ENCODE data around the gene FBL. TPM values are rescaled to one million over a fixed set of nuclear protein-coding genes. Genes with fewer than 3 reads are reported as not detected.
A peak's percentile ranks its signal among the peaks of the same experiment; 100 is the strongest.

The FBL gene
- total and polyA plus RNA-seq, 2 of the 8 experiments (the other 6 are each of a cell fraction or from before 2014, with no cell fraction given), result 790 to 1,361 TPM

DNA sequence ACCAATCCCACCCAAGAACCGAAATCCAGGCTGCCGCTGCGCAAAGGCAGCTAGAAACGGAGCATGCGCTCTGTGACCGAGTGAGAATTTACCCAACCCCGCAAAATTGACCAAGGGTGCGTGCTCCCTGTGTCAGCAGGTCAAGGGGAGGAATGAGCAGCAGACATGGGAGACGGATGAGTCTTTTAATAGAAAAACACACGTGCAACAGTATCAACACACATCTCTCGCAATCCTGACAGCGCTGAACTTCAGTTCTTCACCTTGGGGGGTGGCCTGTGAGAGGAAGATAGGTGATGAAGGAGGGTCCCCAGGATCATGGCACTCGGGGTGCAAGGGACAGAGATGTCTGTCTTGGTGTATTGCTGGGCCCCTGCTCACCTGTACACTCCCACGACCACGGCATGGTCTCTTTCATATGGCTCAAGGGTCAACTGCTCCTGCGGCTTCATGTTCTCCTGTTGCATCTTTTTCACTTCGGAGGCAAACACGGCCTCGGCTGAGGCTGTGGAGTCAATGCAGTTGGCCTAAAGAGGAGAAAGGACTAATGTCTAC lies 11.8 kb downstream of the FBL start:
- 0 out of 2 replicates have a peak overlapping the region, but pooled peaks have one; percentile 48 for H3K18ac ChIP-seq (ENCODE audit: extremely low read depth, low read length)
- H3K27ac ChIP-seq (ENCODE audit: low read depth, low read length), result no peak overlapping the region
- FAIRE-seq (peak; percentile 78), DNase-seq (ENCODE audit: low read depth in 1 of 2, low spot score in 2 of 2) (no peak)
- H2BK15ac ChIP-seq (ENCODE audit: low read length), result no peak overlapping the region
- no peak overlapping the region; the same call in 1 of the 2 replicates for H4K8ac ChIP-seq (ENCODE audit: extremely low read depth, insufficient read depth, low read length)
- H2AK5ac ChIP-seq (ENCODE audit: low read depth, low read length), result no peak overlapping the region
- H2BK120ac ChIP-seq (replicated peaks; ENCODE audit: low read depth, low read length), result no peak overlapping the region
- no peak overlapping the region for H3K56ac ChIP-seq (replicated peaks; ENCODE audit: insufficient read length, low read depth, low read length)
- H2BK12ac ChIP-seq (ENCODE audit: low read depth, low read length), result 0 out of 2 replicates have a peak overlapping the region, but pooled peaks have one; percentile 17
- 49% methylated on average over 19 of the region's 19 CpGs; no CpG with 5 or more reads in 1 of the 2 experiments for WGBS, 2 experiments (ENCODE audit: extremely low coverage in 1 of 2, insufficient coverage in 1 of 2, insufficient read length in 1 of 2, insufficient replicate concordance in 2 of 2, low coverage in 1 of 2, low lambda C conversion rate in 2 of 2, missing lambda C conversion rate in 1 of 2)
- 0 out of 2 replicates have a peak overlapping the region, but pooled peaks have one; percentile 25 for H2AFZ ChIP-seq (ENCODE audit: low read length)
- H4K91ac ChIP-seq (replicated peaks; ENCODE audit: insufficient read length, low read length), result no peak overlapping the region
- no peak overlapping the region for H3K4ac ChIP-seq (replicated peaks; ENCODE audit: insufficient read length, low read depth, low read length)
- no peaks in the 10 kb centered on the region for H3K9me3 ChIP-seq (ENCODE audit: insufficient read depth in 2 of 2, low read depth in 1 of 2, low read length in 1 of 2)
- H3K79me2 ChIP-seq (ENCODE audit: control insufficient read depth in 1 of 2, insufficient read depth in 2 of 2, low read length in 2 of 2), result peaks cover 4 to 26% of the 10 kb centered on the region in 2 experiments
- peaks cover 9 to 15% of the 10 kb centered on the region in 2 experiments for H4K20me1 ChIP-seq (replicated peaks in 1 of 2; ENCODE audit: control insufficient read depth in 1 of 2, insufficient read depth in 2 of 2, low read length in 2 of 2)
- no peak overlapping the region for H3K23ac ChIP-seq (ENCODE audit: insufficient read length)
- ChIA-PET POLR2A (ENCODE audit: partially characterized antibody) (interaction anchor here (0.8 to 2.2 kb wide), 12 partner anchors 10 to 609 kb away, joined by 3 to 31 read pairs (median 3); partner anchors contain the start of genes EID2B and FBL), CTCF (ENCODE audit: partially characterized antibody) (interaction anchor here (0.6 to 2.2 kb wide), 5 partner anchors 9 to 116 kb away, joined by 3 to 21 read pairs (median 4); no protein-coding TSS in a partner anchor)
- H3K4me1 ChIP-seq (replicated peaks in 1 of 4; ENCODE audit: control insufficient read depth in 3 of 4, insufficient read depth in 4 of 4, low read length in 3 of 4), result peaks cover 0 to 10% (median 4%) of the 10 kb centered on the region in 4 experiments; a peak in 5 of 7 replicates
- H2BK5ac ChIP-seq (ENCODE audit: low read depth, low read length), result peak overlapping the region; percentile 10; the same call in 1 of the 2 replicates
- H3K27me3 ChIP-seq (replicated peaks in 1 of 4; ENCODE audit: control insufficient read depth in 3 of 4, extremely low read depth in 1 of 4, insufficient read depth in 3 of 4, low read length in 3 of 4), result no peaks in the 10 kb centered on the region
- H3K4me2 ChIP-seq (ENCODE audit: insufficient read depth in 1 of 2, low read depth in 2 of 2, low read length in 2 of 2), result peak overlapping the region; percentile 21 to 40
- H3K4me3 ChIP-seq (ENCODE audit: extremely low read depth in 1 of 4, insufficient read depth in 2 of 4, low read depth in 3 of 4, low read length in 4 of 4), result peak overlapping the region in 1 of 4 experiments; percentile 83; a peak in 4 of 8 replicates
- H3K36me3 ChIP-seq (ENCODE audit: control insufficient read depth in 2 of 4, insufficient read depth in 4 of 4, low read length in 3 of 4), result peaks cover 46 to 65% (median 61%) of the 10 kb centered on the region in 4 experiments
- H2BK20ac ChIP-seq (ENCODE audit: low read length), result no peak overlapping the region
- no peak overlapping the region for H3K14ac ChIP-seq (ENCODE audit: insufficient read length)
- H4K5ac ChIP-seq (ENCODE audit: insufficient read length, low read depth, low read length), result no peak overlapping the region
- no peak overlapping the region; a peak in 4 of 7 replicates for H3K9ac ChIP-seq (replicated peaks in 1 of 4; ENCODE audit: extremely low read depth in 1 of 4, low read depth in 3 of 4, low read length in 3 of 4)
- peaks cover 10% of the 10 kb centered on the region for H3K79me1 ChIP-seq (ENCODE audit: low read depth, low read length)
- H3K23me2 ChIP-seq (ENCODE audit: low read depth, low read length), result peaks cover 3% of the 10 kb centered on the region; the same call in 1 of the 2 replicates
- TF ChIP-seq, protein P1, sequence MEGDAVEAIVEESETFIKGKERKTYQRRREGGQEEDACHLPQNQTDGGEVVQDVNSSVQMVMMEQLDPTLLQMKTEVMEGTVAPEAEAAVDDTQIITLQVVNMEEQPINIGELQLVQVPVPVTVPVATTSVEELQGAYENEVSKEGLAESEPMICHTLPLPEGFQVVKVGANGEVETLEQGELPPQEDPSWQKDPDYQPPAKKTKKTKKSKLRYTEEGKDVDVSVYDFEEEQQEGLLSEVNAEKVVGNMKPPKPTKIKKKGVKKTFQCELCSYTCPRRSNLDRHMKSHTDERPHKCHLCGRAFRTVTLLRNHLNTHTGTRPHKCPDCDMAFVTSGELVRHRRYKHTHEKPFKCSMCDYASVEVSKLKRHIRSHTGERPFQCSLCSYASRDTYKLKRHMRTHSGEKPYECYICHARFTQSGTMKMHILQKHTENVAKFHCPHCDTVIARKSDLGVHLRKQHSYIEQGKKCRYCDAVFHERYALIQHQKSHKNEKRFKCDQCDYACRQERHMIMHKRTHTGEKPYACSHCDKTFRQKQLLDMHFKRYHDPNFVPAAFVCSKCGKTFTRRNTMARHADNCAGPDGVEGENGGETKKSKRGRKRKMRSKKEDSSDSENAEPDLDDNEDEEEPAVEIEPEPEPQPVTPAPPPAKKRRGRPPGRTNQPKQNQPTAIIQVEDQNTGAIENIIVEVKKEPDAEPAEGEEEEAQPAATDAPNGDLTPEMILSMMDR (IDR thresholded peaks at IDR 0.05; ENCODE audit: control extremely low read depth in 1 of 3, insufficient read depth in 1 of 3, low read depth in 1 of 3, low read length in 3 of 3), result no peak
- no peak for TF ChIP-seq CBX5 (IDR thresholded peaks at IDR 0.05; ENCODE audit: low read depth, low read length)
- TF ChIP-seq SAP30 (IDR thresholded peaks at IDR 0.05; ENCODE audit: insufficient read depth, insufficient replicate concordance, low read length), result no peak
- TF ChIP-seq ZNF274 (IDR thresholded peaks at IDR 0.05; ENCODE audit: borderline replicate concordance, extremely low read depth, low read length), result no peak
- TF ChIP-seq RAD21 (IDR thresholded peaks at IDR 0.05 in 1 of 2, conservative IDR thresholded peaks at IDR 0.05 in 1 of 2; ENCODE audit: low read depth in 2 of 2, low read length in 2 of 2), result no peak
- TF ChIP-seq KDM5A (IDR thresholded peaks at IDR 0.05; ENCODE audit: low read length), result no peak
